Cardiac fibroblast (primary cell): ENCODE results near the gene NISCH.

Experiments used
- DNase-seq, 2 donors: peaks; one replicate each; pipeline versions ENCODE4 v3.0.0 to v3.0.0-alpha.2; 2010; ENCODE audit warnings: low read depth in 2 of 2
- H3K4me3 ChIP-seq, 2 donors: replicated peaks in 1 of 2; 1 replicate in 1 of 2; 2 replicates in 1 of 2; pipeline ENCODE4 v1.5.1; 2011; ENCODE audit warnings: low read depth in 2 of 2, low read length in 2 of 2, mild to moderate bottlenecking in 2 of 2, moderate library complexity in 1 of 2
- TF ChIP-seq, protein P1 (sequence below): IDR thresholded peaks from one replicate; pipeline ENCODE4 v1.5.1; 2011; ENCODE audit warnings: low read depth, mild to moderate bottlenecking, low read length, inconsistent platforms

Gene NISCH

DNA sequence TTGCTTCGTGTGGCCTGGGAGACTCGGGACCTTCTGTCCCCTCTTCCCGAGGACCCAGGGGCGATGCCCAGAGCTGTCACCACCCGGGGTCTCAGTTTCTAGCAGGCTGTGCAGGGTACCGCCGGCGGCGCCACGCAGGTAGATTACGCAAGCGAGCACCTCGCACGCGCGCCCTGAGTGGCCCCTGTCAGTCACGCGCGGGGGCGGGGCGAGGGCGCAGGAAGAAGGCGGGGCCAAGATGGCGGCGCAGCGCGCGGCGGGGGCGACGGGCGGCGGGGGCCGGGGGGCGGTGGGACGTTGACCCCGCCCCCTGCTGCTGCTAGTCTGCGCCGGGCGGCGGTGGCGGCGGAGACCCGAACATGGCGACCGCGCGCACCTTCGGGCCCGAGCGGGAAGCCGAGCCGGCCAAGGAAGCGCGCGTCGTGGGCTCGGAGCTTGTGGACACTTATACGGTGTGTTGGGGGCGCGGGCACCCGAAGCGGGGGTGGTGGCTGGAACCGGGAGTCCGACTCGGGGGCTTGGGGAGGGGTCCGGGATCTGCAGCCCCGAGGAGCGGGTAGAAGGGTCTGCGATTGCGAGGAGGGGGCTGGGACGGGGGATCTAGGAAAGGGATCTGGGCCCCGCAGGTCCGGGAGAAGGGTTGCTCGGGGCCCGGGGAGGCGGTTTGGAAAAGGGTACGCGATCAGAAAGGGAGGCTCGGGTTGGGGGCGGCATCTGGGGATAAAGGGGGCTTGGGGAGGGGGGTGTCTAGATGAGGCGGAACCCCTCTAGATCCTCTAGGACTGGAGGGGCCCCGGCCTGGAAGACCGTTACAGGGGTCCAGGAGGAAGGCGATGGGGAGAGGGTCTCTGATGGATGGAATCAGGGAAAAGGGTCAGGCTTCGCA, at the start of gene NISCH:
NISCH (plus strand) TSS at position 322 of the 886 bp plus-strand sequence; CDS start at position 360, 38 bp downstream.
- TF ChIP-seq, protein P1, sequence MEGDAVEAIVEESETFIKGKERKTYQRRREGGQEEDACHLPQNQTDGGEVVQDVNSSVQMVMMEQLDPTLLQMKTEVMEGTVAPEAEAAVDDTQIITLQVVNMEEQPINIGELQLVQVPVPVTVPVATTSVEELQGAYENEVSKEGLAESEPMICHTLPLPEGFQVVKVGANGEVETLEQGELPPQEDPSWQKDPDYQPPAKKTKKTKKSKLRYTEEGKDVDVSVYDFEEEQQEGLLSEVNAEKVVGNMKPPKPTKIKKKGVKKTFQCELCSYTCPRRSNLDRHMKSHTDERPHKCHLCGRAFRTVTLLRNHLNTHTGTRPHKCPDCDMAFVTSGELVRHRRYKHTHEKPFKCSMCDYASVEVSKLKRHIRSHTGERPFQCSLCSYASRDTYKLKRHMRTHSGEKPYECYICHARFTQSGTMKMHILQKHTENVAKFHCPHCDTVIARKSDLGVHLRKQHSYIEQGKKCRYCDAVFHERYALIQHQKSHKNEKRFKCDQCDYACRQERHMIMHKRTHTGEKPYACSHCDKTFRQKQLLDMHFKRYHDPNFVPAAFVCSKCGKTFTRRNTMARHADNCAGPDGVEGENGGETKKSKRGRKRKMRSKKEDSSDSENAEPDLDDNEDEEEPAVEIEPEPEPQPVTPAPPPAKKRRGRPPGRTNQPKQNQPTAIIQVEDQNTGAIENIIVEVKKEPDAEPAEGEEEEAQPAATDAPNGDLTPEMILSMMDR, result no peak
- peak; percentile 65 to 76 for DNase-seq
- peak within 1 kb of the TSS; percentile 84 to 98 for H3K4me3 ChIP-seq

DNA sequence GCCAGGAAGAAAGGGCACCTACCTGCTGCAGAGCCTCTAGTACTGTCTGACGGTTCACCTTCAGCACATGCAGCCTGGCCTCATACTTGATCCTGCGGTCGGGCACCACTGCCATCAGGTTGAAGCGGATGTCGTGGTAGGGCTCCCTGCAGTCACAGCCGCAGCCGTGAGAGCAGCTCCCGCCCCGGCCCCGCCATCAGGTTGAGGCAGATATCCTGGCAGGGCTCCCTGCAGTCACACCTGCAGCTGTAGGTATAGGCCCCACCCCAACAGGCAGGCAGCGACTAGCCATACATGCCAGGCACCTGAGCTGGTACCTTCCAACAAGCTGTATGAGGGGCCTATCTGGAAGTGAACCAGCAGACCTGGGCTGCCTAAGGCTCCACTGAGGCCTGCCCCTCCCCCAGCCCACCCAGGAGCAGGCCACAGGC, 49.2 kb upstream of the NISCH start:
- TF ChIP-seq, protein P1, result no peak
- no peak for DNase-seq
- no peak overlapping the region for H3K4me3 ChIP-seq

DNA sequence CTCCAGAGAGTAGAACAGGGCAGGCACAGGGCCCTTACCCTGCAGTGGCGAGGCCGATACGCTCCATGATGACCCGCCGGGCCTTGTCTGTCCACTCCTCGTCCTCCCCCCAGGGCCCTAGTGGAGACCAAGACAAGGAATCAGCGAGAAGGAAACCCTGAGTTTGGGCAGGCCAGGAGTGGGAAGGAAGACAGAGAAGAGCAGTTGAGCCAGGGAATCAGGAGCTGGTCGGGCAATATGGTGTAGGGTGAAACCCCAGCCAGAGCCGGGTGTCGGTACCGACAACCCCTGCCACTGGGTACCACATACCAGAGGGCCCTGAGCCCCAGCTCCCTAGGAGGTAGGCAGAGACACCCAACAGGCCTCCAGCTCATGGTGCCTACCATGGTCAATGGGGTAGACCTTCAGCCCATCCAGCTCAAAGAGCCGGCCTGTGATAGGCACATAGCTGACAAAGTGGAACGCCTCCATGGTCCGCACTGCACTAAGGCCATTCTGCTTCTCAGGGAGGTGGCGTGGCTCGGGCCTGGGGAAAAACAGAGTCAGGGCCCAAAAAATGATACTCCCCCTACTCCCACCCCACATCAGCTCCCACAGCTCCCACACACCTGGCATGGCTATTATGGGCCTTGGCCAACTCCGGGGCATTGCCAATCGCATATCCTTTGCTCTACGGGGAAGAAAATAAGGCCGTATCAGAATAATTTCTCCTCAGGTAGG, 48.5 kb upstream of the NISCH start:
- DNase-seq, result no peak
- TF ChIP-seq, protein P1, result no peak
- H3K4me3 ChIP-seq, result no peak overlapping the region

DNA sequence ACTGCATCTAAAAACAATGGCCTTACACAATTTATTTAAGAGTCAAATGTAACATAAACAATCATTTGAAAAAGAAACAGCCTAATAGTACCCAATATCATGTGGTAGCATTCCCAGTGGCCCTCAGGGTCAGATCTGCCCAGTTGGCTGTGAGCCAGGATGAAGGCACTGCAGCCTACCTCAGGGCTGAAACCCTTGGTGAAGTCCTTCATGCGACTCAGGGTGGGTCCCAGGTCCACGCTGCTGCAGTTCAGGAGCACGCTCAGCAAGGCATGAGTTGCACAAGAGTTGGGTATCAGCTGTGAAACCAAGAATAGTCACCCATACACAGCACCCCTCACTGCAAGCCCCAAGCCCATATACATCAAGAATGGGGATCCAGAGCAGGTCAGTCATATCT, 47.6 kb upstream of the NISCH start:
- DNase-seq, result no peak
- H3K4me3 ChIP-seq, result no peak overlapping the region
- TF ChIP-seq, protein P1, result no peak

DNA sequence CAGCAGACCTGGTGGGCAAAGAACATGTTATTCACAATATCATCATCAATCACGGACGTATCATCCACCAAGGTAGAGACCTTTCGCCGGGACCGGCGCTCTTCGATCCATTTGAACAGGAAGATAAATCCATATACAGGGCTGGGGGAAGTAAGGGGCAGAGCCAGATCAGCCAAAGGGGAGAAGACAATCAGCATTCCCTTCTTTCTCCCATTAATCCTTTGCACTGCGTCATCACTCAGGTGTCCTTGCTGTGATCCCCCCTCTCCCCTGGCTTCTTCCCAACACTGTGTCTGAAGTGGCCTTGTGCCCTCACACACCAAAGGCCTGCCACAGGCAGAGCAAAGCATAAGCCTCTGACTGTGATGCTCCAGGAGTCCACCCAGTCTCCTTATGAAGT, 46.9 kb upstream of the NISCH start:
- TF ChIP-seq, protein P1, result no peak
- DNase-seq, result no peak
- H3K4me3 ChIP-seq, result no peak overlapping the region

DNA sequence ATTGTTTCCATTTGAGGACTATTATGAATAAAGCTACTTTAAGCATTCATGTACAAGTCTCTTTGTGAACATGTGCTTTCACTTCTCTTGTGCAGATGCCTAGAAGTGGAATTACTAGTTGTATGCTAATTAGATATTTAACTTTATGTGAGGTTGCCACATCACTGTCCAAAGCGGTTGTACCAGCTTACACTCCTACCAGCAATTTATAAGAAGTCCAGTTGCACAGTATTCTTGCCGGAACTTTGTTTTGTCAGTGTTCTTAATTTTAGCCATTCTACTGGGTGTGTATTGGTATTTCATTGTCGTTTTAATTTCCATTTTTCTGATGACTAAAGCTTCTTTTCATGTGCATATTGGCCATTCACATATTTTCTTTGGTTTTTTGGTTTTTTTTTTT, 39.6 kb upstream of the NISCH start:
- no peak overlapping the region for H3K4me3 ChIP-seq
- no peak for DNase-seq
- TF ChIP-seq, protein P1, result no peak
